ENCODE measurements around the gene CAMK2G. TPM values are rescaled to one million over a fixed set of nuclear protein-coding genes. Genes with fewer than 3 reads are reported as not detected.

CAMK2G gene
- total RNA-seq, 1 experiment from 2014 or later = 41.4 TPM

- TF ChIP-seq TCF7L2 (IDR thresholded peaks at IDR 0.05; ENCODE audit: low read depth, low read length) = no peak; the same call in 1 of the 2 replicates
These were observed 34.6 kb upstream of the CAMK2G start (continued) for GRCh38 chr10:73908853-73909539.

- CTCF ChIA-PET = interaction anchor here (0.6 to 0.7 kb wide), 3 partner anchors 20 to 32 kb away, joined by 3 to 9 read pairs (median 5); no protein-coding TSS in a partner anchor
- H3K27ac ChIP-seq (ENCODE audit: low read length) = peak overlapping the region; percentile 97
- intact Hi-C loops (cut with micrococcal nuclease; ENCODE audit: unreplicated experiment) (no loop called here), in situ Hi-C loops (cut with HindIII; ENCODE audit: low pct_unique_long_range_greater_than_20kb, low sequenced_read_pairs) (no loop called here)
- DNase-seq (ENCODE audit: low read depth, low spot score) (no peak), ATAC-seq (no peak)
- TF ChIP-seq REST (IDR thresholded peaks at IDR 0.05; ENCODE audit: insufficient read depth in 1 of 2, low read depth in 2 of 2, low read length in 1 of 2) = no peak
- TF ChIP-seq TCF7L2 (IDR thresholded peaks at IDR 0.05; ENCODE audit: low read depth, low read length) = no peak
- TF ChIP-seq SIN3A (IDR thresholded peaks at IDR 0.05; ENCODE audit: borderline replicate concordance, insufficient read depth, low read depth, low read length) = no peak
- no peak for TF ChIP-seq CTCF (IDR thresholded peaks at IDR 0.05)
- TF ChIP-seq POLR2AphosphoS5 (IDR thresholded peaks at IDR 0.05; ENCODE audit: low read depth, low read length) = no peak; the same call in 1 of the 2 replicates
- H3K4me1 ChIP-seq (ENCODE audit: control insufficient read depth, insufficient read depth, low read length) = peaks cover 54% of the 10 kb centered on the region
- BruUV-seq (replicated peaks) = TSS peak; percentile 79
- no peaks in the 10 kb centered on the region for H3K9me3 ChIP-seq (ENCODE audit: control insufficient read depth, insufficient read depth, low read depth, low read length)
- POLR2A ChIA-PET = interaction anchor here (0.6 to 1.4 kb wide), 3 partner anchors 10 to 86 kb away, joined by 5 to 7 read pairs (median 6); no protein-coding TSS in a partner anchor
- peak overlapping the region in 1 of 2 experiments; percentile 15; a peak in 2 of 4 replicates for H3K4me3 ChIP-seq (ENCODE audit: low read depth in 2 of 2, low read length in 2 of 2)
- no peaks in the 10 kb centered on the region; the same call in 1 of the 2 replicates for H3K36me3 ChIP-seq (ENCODE audit: control insufficient read depth, insufficient read depth, low read length)
- no peaks in the 10 kb centered on the region for H3K27me3 ChIP-seq (ENCODE audit: control insufficient read depth, insufficient read depth, low read length)
These were observed 33.6 kb upstream of the CAMK2G start for GRCh38 chr10:73907841-73908517.

All from Panc1 (cell line).